ENCODE data around the gene RTN3.
"Not testable (repeated sequence)": the region's sequence is repeated elsewhere in the genome, so short reads cannot be mapped to it uniquely, and the experiment has no call there.

Gene RTN3

GRCh38 chr11:63769714-63770455 is 88.6 kb downstream of the RTN3 start:
- DNase-seq: no peak

- DNase-seq: no peak
Measured at GRCh38 chr11:63770763-63771162, 89.5 kb downstream of the RTN3 start.

DNA sequence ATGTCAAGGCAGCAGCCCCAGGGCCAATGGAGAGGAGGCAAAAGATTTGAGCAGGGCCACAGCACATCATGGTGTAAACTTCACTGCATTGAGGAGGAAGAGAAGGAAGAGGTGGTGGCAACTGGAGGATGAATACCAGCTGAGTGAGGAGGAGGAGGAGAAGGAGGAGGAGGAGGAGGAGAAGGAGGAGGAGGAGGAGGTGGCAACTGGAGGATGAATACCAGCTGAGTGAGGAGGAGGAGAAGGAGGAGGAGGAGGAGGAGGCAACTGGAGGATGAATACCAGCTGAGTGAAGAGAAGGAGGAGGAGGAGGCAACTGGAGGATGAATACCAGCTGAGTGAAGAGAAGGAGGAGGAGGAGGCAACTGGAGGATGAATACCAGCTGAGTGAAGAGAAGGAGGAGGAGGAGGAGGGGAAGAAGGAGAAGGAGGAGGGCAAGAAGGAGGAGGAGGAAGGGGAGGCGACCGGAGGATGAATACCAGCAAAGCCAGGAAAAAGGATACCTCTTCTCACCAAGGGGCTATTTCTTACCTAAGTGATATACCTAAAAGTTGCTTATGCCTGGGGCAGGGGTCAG is 90.5 kb downstream of the RTN3 start:
- DNase-seq: not testable (repeated sequence)

- no peak for DNase-seq
Measured at GRCh38 chr11:63775191-63775590, 93.9 kb downstream of the RTN3 start.

- no peak for DNase-seq
Measured at GRCh38 chr11:63779039-63779438, 97.7 kb downstream of the RTN3 start.

GRCh38 chr11:63782749-63783148 is 101.4 kb downstream of the RTN3 start:
- no peak for DNase-seq

- no peak for DNase-seq
Measured at GRCh38 chr11:63783925-63784592, 102.8 kb downstream of the RTN3 start.

- no peak for DNase-seq
Measured at GRCh38 chr11:63785823-63786222, 104.5 kb downstream of the RTN3 start.

- DNase-seq: no peak
Measured at GRCh38 chr11:63791495-63792167, 110.3 kb downstream of the RTN3 start.

GRCh38 chr11:63793161-63793560 is 111.9 kb downstream of the RTN3 start:
- DNase-seq: no peak

GRCh38 chr11:63795066-63795465 is 113.8 kb downstream of the RTN3 start:
- no peak for DNase-seq

GRCh38 chr11:63800921-63801320 is 119.6 kb downstream of the RTN3 start:
- DNase-seq: no peak

GRCh38 chr11:63802637-63803414 is 121.5 kb downstream of the RTN3 start:
- DNase-seq: no peak

GRCh38 chr11:63804259-63804658 is 123.0 kb downstream of the RTN3 start:
- DNase-seq: no peak

DNA sequence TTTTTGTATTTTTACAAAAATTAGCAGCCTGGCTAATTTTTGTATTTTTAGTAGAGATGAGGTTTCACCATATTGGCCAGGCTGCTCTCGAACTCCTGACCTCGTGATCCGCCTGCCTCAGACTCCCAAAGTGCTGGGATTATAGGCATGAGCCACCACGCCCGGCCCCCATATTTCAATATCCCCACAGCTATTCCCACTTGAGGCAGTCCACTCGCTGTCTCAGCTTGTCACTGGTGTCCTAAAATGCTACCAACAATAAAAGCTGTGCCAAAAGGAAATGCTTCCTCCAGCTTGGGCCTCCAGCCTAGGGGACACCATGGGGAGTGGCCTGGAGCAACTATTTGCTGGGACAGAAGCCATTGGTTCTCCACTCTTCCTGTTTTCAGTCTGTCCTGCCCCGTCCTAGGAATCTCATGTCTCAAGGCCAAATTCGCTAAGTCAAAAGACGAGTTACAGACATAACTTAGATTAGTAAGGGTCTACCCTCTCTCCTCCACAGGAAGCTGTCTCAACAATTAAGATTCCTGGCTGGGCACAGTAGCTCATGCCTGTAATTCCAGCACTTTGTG is 124.6 kb downstream of the RTN3 start:
- DNase-seq: no peak

Data from NCI-H748 treated with DMSO at 0.1 percent for 48 hours (cell line).